BLaER1 treated with 17β-estradiol and CSF1 and Interleukin-3, amounts not matched to agents 10 nM and 100 nM (cell line): Measurements from ENCODE around the gene TMX2.
A peak's percentile ranks its signal among the peaks of the same experiment; 100 is the strongest.

ENCODE experiments used
- H3K27ac ChIP-seq, 11 experiments: shearing (Covaris generic); formaldehyde crosslinking; 2 replicates each; pipeline ENCODE4 v1.8.1; 2022
- H3K27me3 ChIP-seq, 11 experiments: shearing (Covaris generic); formaldehyde crosslinking; 2 replicates each; pipeline ENCODE4 v1.8.1; 2022
- H3K36me3 ChIP-seq, 11 experiments: shearing (Covaris generic); formaldehyde crosslinking; 2 replicates each; pipeline ENCODE4 v1.8.1; 2022
- H3K4me1 ChIP-seq, 10 experiments: shearing (Covaris generic); formaldehyde crosslinking; 2 replicates each; pipeline ENCODE4 v1.8.1; 2022
- H3K4me2 ChIP-seq, 11 experiments: shearing (Covaris generic); formaldehyde crosslinking; 2 replicates each; pipeline ENCODE4 v1.8.1; 2022
- H3K4me3 ChIP-seq, 10 experiments: shearing (Covaris generic); formaldehyde crosslinking; 2 replicates each; pipeline ENCODE4 v1.8.1; 2022
- H3K9ac ChIP-seq, 11 experiments: shearing (Covaris generic); formaldehyde crosslinking; 2 replicates each; pipeline ENCODE4 v1.8.1; 2022
- H3K9me3 ChIP-seq, 11 experiments: shearing (Covaris generic); formaldehyde crosslinking; replicated peaks in 1 of 11; 2 replicates each; pipeline ENCODE4 v1.8.1; 2022
- H4K20me1 ChIP-seq, 11 experiments: shearing (Covaris generic); formaldehyde crosslinking; 2 replicates each; pipeline ENCODE4 v1.8.1; 2022
- Cebpa-rat ChIP-seq, 11 experiments: shearing (Covaris generic); IDR thresholded peaks; 2 replicates each; pipeline ENCODE4 v1.8.1; 2022

TMX2 gene

GRCh38 chr11:57729479-57729878, 17.1 kb downstream of the TMX2 start:
- Histone ChIP-seq H3K9ac (no peak overlapping the region), H4K20me1 (peaks cover 8 to 100% (median 94%) of the 10 kb centered on the region in 11 experiments; a peak in 21 of 22 replicates), H3K27ac (no peak overlapping the region), H3K4me2 (no peak overlapping the region), H3K27me3 (no peaks in the 10 kb centered on the region), H3K9me3 (no peaks in the 10 kb centered on the region), H3K36me3 (peaks cover 9 to 86% (median 59%) of the 10 kb centered on the region in 11 experiments), H3K4me1 (peaks cover 0 to 20% (median 7%) of the 10 kb centered on the region in 10 experiments; a peak in 10 of 20 replicates), H3K4me3 (no peak overlapping the region)
- TF ChIP-seq Cebpa-rat (IDR thresholded peaks at IDR 0.05), result no peak

DNA sequence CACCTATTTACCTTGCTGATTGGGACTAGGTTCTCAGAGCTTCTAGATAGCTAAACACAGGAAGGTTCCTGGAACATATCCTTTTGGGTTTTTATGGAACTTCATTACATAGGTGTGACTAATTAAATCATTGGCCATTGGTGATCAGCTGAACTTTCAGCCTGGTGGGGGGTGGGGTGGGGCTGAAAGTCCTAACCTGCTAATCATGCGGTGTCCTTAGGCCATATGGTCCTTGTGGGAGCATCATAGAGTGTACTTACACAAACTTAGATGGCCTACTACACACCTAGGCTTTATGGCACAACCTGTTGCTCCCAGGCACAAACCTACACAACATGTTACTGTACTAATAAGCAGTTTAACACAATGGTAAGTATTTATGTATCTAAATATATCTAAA, 20.3 kb downstream of the TMX2 start:
- Histone ChIP-seq H3K4me2 (no peak overlapping the region), H3K9ac (no peak overlapping the region), H3K27me3 (no peaks in the 10 kb centered on the region), H3K4me1 (peaks cover 0 to 20% (median 7%) of the 10 kb centered on the region in 10 experiments; a peak in 10 of 20 replicates), H3K36me3 (peaks cover 28 to 86% (median 75%) of the 10 kb centered on the region in 11 experiments), H4K20me1 (peaks cover 8 to 100% (median 91%) of the 10 kb centered on the region in 11 experiments; a peak in 21 of 22 replicates), H3K27ac (no peak overlapping the region), H3K9me3 (no peaks in the 10 kb centered on the region), H3K4me3 (no peak overlapping the region)
- TF ChIP-seq Cebpa-rat (IDR thresholded peaks at IDR 0.05), result no peak

DNA sequence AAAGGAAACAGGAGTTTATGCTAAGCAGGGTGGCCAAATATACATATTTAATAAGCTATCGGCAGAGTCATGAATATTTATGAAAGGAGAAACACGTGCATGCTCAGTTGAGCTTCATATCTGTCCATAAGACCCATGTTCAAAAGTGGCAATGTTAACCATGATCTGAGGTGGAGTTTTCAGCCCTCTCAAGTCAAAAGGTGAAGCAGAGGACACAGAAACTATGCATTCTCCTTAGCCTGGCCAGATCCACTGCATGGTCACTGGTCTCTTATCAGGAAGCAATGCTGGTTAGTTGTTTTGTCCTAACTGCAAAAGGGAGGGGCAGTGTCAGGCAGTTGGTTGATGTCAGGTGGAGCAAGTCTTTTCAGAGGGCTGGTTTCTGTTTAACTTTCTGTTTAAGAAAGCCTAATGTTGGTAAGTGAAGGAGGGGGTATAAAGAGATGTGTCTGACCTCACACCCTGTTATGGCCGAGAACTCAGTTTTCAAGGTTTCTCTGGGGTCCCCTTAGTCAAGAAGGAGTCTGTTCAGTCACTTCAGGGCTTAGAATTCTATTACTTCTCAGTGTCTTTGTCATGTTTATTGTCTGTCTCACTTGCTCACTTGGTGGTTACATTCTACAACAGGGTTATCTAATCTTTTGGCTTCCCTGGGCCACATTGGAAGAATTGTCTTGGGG, 23.4 kb downstream of the TMX2 start:
- H4K20me1 ChIP-seq, result peaks cover 8 to 73% (median 65%) of the 10 kb centered on the region in 11 experiments; a peak in 21 of 22 replicates
- no peaks in the 10 kb centered on the region for H3K9me3 ChIP-seq
- peaks cover 48 to 99% (median 87%) of the 10 kb centered on the region in 11 experiments for H3K36me3 ChIP-seq
- no peaks in the 10 kb centered on the region for H3K27me3 ChIP-seq
- H3K4me2 ChIP-seq, result no peak overlapping the region
- TF ChIP-seq Cebpa-rat (IDR thresholded peaks at IDR 0.05), result no peak
- no peak overlapping the region for H3K4me3 ChIP-seq
- no peak overlapping the region for H3K9ac ChIP-seq
- no peak overlapping the region for H3K27ac ChIP-seq
- peaks cover 10 to 33% (median 20%) of the 10 kb centered on the region in 10 experiments; a peak in 19 of 20 replicates for H3K4me1 ChIP-seq

DNA sequence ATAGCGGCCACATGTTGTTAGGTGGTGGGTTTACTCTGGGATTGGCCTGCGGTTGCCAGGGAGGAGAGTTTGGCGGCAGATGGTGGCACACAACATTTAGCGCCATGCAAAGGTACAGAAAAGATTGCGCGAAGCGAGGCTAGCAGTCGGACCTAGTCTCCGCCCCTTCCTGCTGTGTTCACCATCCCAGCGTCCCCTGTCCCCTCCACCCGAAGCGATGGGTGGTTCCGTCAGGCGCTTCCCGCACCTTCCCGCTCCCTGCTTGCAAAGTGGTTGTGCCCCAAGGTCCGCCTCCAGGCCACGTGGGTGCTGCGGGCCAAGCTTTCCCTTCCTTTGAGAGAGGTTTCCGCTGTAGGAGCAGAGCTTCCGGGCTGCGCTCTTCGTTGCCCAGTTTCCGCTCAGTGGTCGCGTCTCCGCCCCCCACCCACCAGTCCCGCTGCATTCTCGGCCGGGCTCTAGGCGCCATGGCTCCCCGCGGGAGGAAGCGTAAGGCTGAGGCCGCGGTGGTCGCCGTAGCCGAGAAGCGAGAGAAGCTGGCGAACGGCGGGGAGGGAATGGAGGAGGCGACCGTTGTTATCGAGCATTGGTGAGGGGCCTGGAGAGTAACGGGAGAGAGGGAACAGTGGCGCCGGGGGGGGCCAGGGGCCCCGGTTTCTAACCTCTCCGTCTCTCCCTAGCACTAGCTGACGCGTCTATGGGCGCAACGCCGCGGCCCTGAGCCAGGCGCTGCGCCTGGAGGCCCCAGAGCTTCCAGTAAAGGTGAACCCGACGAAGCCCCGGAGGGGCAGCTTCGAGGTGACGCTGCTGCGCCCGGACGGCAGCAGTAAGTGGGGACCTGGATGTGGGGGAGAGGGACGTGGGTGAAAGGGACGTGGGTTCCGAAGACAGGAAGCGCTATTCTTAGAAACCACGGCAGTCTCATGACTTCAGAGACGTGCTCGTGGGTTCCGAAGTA, 29.0 kb downstream of the TMX2 start, which contains the start of gene SELENOH:
SELENOH (plus strand) TSS at position 360 of the 955 bp plus-strand sequence; CDS start at position 465, 105 bp downstream.
- TF ChIP-seq Cebpa-rat (IDR thresholded peaks at IDR 0.05), result no peak
- Histone ChIP-seq H3K27me3 (no peaks in the 10 kb centered on the region), H3K9me3 (no peaks in the 10 kb centered on the region), H3K4me3 (peak within 1 kb of the TSS; percentile 79 to 99 (median 93)), H3K4me2 (peak within 1 kb of the TSS; percentile 82 to 94 (median 93)), H3K4me1 (peaks cover 25 to 46% (median 35%) of the 10 kb centered on the region in 10 experiments; a peak in 19 of 20 replicates), H3K36me3 (peaks cover 67 to 88% (median 82%) of the 10 kb centered on the region in 11 experiments), H3K27ac (peak within 1 kb of the TSS; percentile 93 to 99 (median 97)), H4K20me1 (peaks cover 10 to 57% (median 26%) of the 10 kb centered on the region in 11 experiments; a peak in 18 of 22 replicates), H3K9ac (peak within 1 kb of the TSS; percentile 93 to 99 (median 98))

- Histone ChIP-seq H3K27ac (peak overlapping the region; percentile 93 to 99 (median 97)), H4K20me1 (peaks cover 9 to 57% (median 21%) of the 10 kb centered on the region in 11 experiments; a peak in 17 of 22 replicates), H3K36me3 (peaks cover 70 to 88% (median 82%) of the 10 kb centered on the region in 11 experiments), H3K27me3 (no peaks in the 10 kb centered on the region), H3K9me3 (no peaks in the 10 kb centered on the region), H3K9ac (peak overlapping the region; percentile 93 to 99 (median 98)), H3K4me1 (peaks cover 25 to 46% (median 35%) of the 10 kb centered on the region in 10 experiments; a peak in 19 of 20 replicates), H3K4me2 (peak overlapping the region; percentile 76 to 94 (median 92)), H3K4me3 (peak overlapping the region; percentile 79 to 99 (median 93))
- TF ChIP-seq Cebpa-rat (IDR thresholded peaks at IDR 0.05), result no peak
Measured at GRCh38 chr11:57742087-57742452, 29.7 kb downstream of the TMX2 start.

GRCh38 chr11:57744357-57744756, 32.0 kb downstream of the TMX2 start:
- Histone ChIP-seq H4K20me1 (peaks cover 4 to 47% (median 22%) of the 10 kb centered on the region in 11 experiments; a peak in 15 of 22 replicates), H3K27ac (no peak overlapping the region), H3K27me3 (no peaks in the 10 kb centered on the region), H3K4me3 (no peak overlapping the region), H3K9me3 (no peaks in the 10 kb centered on the region), H3K4me1 (peaks cover 25 to 46% (median 35%) of the 10 kb centered on the region in 10 experiments; a peak in 19 of 20 replicates), H3K4me2 (no peak overlapping the region; a peak in 1 of 22 replicates), H3K9ac (peak overlapping the region in 1 of 11 experiments; percentile 2; a peak in 1 of 22 replicates), H3K36me3 (peaks cover 66 to 88% (median 78%) of the 10 kb centered on the region in 11 experiments)
- TF ChIP-seq Cebpa-rat (IDR thresholded peaks at IDR 0.05), result no peak

DNA sequence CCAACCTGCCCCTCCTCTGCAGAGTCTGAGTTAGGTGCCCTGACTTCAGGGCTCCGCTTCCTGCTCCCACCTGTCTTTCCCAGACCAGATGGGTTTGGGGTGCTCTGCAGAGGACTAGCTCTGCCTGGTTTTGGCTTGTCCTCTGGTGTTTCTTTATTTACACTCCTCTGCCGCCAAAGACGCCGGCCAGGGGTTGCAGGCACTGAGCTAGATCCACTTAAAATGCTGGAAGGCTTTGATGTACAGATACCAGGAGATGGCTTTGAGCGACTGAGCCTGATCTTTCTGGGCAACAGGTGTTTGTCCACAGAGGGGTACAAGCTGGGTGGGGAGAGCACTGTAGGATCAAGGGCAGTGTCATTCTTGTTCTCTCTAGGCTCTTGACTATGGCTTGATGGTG, 32.8 kb downstream of the TMX2 start:
- H3K27me3 ChIP-seq, result no peaks in the 10 kb centered on the region
- no peak overlapping the region for H3K27ac ChIP-seq
- TF ChIP-seq Cebpa-rat (IDR thresholded peaks at IDR 0.05), result no peak
- peaks cover 4 to 47% (median 22%) of the 10 kb centered on the region in 11 experiments; a peak in 15 of 22 replicates for H4K20me1 ChIP-seq
- H3K4me3 ChIP-seq, result no peak overlapping the region
- peaks cover 20 to 38% (median 28%) of the 10 kb centered on the region in 10 experiments; a peak in 19 of 20 replicates for H3K4me1 ChIP-seq
- H3K9ac ChIP-seq, result no peak overlapping the region
- no peaks in the 10 kb centered on the region for H3K9me3 ChIP-seq
- no peak overlapping the region for H3K4me2 ChIP-seq
- H3K36me3 ChIP-seq, result peaks cover 63 to 88% (median 74%) of the 10 kb centered on the region in 11 experiments

GRCh38 chr11:57746920-57747319, 34.5 kb downstream of the TMX2 start:
- no peak overlapping the region for H3K4me2 ChIP-seq
- peaks cover 61 to 98% (median 78%) of the 10 kb centered on the region in 11 experiments for H3K36me3 ChIP-seq
- TF ChIP-seq Cebpa-rat (IDR thresholded peaks at IDR 0.05), result no peak
- H3K9me3 ChIP-seq, result peaks cover 0 to 2% (median 0%) of the 10 kb centered on the region in 11 experiments; a peak in 2 of 22 replicates
- no peak overlapping the region for H3K4me3 ChIP-seq
- no peak overlapping the region for H3K27ac ChIP-seq
- H3K9ac ChIP-seq, result no peak overlapping the region
- H3K27me3 ChIP-seq, result no peaks in the 10 kb centered on the region
- peaks cover 12 to 30% (median 21%) of the 10 kb centered on the region in 10 experiments; a peak in 19 of 20 replicates for H3K4me1 ChIP-seq
- peaks cover 4 to 47% (median 22%) of the 10 kb centered on the region in 11 experiments; a peak in 15 of 22 replicates for H4K20me1 ChIP-seq
